HG02588 (cell line): ENCODE results near the gene LPCAT1.

Experiments
- ATAC-seq: cut with Tn5 transposase; IDR thresholded peaks from one replicate; pipeline ENCODE4 v1.9.1; 2021; ENCODE audit warnings: mild to moderate bottlenecking, moderate library complexity; ENCODE audit not compliant: unreplicated experiment

The LPCAT1 gene

DNA sequence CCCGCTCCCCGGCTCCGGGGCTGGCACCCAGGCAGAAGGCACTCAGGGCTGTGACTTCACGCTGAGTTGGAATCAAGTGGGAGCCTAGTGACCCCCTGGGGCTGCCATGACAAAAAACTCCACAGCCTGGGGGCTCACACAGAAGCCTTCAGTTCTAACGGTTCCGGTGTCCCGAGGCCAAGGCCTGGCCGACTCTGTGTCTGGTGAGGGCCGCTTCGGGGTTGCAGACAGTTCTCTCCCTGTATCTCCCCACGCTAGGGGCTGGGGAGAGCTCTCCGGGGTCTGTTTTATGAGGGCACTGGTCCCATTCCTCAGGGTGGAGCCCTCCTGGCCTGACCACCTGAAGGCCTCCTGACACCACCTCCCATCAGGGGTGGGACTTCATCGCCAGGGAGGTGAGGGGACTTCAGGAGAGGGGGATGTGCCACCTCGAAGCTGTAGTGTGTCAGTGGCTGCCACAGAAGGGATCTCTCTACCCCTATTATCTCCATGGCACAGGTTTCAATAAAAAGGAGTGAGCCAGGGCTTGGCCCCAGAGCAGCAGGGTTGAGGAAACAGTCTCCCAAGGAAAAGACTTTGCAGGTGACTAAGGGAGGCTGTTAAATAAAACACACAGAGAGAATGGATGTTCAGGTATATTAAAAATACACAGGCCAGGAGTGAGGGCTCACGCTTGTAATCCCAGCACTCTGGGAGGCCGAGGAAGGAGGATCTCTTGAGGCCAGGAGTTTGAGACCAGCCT, 77.0 kb downstream of the LPCAT1 start:
- ATAC-seq = no peak

DNA sequence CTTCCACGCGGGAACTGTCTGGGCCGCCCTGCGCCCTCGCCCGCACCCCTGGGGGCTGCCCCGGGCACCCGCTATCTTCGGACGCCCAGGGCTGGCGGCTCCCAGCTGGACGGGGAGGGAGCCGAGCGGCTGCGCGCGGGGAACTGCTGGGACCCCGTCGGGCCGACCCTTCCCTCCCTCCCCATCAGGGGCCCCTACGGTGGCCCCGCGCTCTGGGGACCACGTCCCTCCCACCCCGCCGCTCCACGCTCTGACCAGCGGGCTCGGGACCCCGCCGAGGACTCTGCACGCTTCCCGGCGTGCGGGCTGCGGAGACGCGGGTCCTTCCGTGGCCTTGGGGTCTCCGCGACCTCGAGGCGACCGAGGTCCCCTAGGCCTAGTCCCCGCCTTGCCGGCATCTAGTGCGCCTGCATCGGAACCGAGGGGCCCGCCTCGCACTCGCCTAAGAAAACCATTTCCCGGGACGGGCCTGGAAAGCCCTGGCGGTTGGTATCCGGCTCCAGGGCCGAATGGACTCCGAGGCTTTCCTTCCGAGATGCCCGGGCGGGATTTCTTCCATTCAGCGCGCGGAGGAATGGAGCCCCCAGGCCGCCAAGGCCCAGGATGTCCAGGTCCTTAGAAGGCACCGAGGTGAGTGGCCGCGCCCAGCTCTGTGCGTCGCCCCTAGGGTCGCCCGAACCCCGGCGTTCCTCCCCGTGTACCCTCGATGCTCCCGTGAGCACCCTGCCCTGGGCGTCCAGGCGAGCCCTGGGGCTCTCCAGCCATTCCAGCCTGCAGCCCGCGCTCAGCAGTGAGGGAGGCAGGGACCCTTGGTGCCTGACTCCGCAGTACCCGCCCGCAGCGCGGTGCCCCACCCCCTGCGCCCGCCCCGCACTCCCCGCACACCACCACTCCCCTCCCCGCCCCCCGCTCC, 77.8 kb downstream of the LPCAT1 start:
- no peak for ATAC-seq

DNA sequence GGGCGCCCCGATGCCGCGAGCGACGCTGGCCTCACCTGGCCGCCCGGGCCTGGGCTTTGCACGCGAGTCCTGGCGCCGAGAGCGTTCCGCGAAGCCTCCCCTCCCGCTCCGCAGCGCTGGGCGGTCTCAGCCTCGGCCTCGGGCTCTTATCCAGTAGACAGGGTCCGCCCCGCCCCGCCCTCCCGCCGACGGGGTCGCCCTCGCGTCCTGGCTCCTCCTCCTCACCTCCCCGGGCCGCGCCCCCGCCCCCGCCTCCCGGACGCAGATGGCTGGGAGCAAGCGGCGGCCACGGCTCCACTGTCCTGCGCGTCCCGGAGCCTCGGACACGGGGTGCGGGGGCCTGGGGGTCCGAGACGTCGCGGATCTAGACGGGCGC, 78.5 kb downstream of the LPCAT1 start, which contains the start of gene SLC6A3:
Gene SLC6A3, minus strand, starts transcription at position 128 of the 376 bp plus-strand sequence. CDS start 2,243 bp downstream, outside the sequence.
- ATAC-seq = no peak

DNA sequence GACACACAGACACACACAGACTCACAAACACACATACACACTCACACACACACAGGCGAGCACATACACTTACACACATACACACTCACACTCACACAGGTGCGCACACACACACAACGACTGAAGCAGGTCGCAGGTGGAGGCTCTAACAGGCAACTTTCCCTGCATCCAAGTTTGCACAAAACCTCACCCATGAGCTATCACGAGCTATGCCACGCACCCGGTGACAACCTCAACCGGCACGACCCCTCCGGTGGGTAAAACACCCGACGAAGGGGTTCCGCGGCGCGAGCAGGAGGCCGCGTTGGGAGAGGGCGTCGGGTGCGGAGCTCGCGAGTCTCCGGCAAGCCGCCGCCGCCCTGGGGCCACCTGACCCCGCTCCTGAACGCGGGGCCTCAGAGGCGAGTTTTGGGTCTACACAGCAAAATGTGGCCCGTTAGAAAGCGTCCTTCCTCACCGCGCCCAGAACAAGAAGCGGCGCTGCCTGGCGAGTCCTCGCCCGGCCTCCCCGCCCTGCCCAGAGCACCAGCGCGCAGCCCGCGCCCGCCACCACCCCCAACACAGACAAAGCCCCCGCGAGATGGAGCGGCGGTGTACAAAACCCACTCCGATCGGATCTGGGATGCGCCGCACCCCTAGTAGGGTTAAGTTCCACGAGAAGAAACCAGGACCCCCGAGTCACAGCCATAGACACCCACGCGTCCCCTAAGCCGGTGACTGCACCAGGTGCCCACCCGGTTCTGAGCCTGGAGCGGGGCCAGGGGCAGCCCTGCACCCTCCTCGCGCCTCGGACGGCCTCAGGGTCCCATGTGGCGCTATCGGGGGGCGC, 79.2 kb downstream of the LPCAT1 start:
- no peak for ATAC-seq

DNA sequence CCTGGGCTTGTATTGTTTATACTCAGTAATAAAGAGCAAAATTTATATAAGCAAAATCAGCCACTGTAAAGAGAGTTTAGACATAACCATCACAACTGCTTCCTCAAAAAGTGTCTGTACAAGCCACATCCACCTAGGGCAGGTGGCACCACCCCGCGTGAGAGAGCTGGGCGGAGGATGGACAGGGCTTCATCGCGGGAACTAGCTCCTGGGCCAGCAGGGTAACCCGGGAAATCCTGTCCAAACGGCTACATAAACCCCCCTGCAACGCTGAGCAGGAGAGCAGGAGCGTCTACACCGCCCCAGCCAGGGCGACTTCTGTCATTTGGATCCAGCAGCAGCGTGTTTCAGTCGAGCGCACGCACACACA, 79.8 kb downstream of the LPCAT1 start:
- no peak for ATAC-seq

DNA sequence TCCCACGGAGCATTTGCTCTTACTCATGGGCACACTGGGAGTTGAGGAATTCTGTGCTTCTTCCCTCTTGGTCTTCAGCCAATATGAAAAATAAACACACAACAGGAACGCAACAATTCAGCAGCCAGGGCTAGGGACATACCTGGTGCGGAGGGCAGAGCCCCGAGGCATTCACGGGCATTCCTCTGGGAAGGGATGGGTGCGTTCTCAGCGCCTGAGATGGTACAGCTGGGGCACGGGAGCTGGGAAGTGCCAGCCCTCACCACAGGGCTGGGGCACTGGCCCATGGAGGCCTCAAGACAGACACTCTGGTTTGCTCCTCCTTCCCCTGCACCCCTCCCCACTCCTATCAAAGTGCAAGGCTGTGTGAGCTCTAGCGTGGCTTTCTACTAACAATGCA, 80.6 kb downstream of the LPCAT1 start:
- no peak for ATAC-seq

DNA sequence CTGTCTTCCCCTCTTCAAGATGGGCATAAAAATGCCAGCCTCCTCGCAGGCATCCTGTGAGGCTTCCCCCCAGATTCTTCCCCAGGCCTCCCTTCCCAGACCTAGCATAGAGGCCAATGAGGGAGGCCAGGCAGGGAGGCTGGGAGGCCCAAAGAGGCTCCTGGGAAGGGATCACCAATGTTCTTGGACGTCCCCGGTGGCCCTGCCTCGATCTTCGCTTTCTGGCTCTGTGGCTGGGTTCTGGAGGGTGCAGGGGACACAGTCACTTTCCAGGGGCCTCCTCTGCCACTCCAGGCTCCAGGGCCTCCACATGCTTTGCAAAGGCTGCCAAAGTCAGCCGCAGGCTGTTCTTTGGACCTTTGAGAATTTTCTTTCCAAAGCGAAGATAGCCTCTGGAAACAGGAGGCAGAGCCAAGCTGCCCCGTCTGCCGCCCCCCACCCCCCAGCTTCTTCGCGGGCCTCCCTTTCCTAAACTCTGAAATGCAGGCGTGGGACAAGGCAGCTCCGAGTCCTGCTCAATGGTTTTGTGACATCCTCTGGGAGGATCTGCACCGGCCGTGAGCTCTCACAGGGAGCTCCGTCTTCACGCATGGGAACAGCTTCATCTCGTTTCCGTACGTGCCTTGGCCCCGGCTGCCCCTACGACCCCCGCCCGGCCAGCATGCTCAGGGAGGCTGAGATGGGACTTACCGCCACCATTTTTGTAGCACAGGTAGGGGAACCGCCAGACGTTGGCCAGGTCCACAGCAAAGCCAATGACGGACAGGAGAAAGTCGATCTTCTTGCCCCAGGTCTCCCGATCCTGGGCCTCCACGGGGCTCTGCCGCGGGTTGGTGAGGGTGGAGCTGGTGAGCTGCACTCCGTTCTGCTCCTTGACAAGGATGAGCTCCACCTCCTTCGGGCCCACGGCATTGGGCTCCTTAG, 81.3 kb downstream of the LPCAT1 start:
- ATAC-seq = no peak

DNA sequence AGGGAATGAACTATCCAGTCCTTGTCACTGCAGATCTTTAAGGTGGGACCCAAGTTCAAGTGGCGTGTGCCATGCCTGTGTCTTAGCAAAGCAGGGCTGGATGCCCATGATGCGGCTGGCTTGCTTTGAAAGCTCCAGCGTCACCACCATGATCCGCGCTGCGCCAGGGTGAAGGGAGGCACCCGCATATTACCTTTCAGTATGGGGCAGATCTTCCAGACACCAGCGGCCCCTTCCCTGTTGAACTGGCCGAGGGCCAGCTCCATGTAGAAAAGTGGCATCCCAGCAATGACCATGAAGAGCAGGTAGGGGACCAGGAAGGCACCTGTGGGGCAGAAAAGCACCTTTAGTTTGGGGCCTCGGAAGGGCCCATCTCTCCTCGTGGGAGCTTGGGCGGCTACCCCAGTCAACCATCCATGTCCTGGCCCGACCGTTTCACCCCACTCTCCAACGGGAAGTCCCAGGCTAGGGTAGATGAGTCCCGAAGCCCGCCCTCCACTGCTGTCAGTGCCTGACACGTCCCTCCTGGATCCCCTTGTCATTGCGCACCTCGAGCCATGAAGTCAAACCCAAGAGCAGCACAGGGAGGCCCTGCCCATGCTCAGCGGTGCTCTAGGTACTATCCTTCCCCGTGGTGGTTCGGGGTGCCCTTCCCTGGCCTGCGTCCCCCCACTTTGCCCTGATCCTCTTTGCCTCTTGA, 82.4 kb downstream of the LPCAT1 start:
- ATAC-seq = no peak

DNA sequence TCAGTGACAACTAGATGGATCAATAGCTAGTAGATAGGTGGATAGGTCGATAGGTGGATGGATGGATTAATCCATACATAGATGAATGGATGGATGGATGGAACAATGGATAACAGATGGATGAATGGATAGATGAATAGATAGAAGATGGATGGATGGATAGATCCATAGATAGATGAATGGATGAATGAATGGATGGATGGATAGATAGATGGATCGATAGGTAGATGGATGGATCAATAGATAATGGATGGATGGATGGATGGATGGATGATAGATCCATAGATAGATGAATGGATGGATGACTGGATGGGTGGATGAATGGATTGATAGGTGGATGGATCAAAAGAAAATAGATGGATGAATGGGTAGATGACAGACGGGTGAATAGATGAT, 83.7 kb downstream of the LPCAT1 start:
- no peak for ATAC-seq

DNA sequence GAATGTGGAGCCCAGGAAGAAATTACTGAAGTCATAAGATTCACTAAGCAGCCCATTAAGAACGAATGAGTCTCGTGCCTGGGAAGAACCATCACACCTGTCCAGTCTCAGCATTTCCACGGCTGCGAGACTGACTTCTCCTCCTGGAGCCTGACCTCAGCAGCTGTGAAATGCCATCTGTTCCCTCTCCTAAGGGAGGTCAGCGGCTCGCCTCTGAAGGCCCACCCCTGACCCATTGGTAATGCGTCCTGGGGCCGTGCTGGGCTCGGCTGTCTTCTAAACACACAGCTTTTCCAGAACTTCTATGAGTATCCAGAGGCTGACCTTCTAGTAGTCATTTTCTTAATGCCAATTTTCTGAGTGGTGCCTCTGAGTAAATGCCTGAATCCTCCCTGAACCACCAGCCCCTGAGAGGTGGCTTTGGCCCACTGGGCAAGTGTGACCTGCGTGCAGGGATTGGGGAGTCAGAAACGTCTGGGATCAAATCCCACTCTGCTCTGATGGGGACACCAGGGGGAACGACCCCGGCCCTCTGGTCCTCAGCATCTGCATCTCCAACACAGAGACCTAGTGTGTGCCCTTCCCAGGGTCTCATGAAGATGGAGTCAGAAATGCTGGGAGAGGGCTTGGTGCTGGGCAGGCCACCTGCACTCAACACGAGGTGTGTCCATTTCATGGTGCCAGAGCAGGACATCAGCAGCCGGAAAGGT, 84.2 kb downstream of the LPCAT1 start:
- ATAC-seq = no peak

DNA sequence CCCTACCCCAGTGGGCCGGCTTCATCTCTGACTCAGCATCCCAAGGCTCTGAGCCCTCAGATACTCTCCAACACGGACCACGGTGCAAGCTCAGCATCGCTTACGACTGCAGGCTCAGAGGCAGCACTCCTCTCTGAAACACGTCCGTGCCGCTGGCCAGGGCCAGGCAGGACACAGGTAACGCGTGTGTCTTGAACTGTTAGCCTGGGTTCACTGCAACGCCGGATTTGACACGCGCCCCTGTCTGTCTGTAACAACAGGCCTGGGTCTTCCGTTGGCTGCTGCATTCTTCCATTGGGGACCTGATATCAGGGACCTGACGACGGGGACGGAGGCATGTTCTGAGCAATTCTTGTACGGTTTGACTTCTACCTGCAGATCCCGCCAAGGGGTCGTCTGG, 84.9 kb downstream of the LPCAT1 start:
- ATAC-seq = no peak

DNA sequence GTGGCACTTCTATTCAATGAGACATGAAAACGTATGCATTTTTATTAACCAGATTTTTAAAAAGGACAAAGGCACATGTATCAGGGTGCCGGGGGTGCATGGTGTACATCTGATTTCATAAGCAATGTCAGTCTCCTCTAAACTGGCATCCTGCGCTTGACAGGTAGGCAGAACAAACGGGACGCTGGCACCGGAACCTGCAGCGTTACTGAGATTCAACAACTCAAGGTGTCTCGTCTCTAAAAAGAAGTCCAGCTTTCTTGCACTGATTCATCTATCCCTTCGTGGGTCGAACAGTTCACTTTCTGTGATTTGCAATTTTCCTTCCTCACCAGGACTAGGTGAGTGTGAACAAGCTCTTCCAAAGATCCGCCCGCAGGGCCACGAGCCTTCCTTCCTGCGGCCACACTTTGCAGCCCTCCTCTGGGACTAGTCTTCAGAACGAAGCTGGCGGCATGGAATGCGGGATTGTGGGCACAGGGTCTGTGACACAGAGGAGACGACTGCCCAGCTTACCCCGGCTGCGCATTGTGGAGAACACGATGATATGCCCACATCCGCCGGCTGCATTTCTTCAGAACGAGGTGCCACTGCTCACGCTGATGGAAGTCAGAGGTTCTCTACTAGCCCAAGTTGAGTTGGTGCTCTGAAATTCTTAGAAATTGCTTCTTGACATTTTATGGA, 85.7 kb downstream of the LPCAT1 start:
- ATAC-seq = no peak

DNA sequence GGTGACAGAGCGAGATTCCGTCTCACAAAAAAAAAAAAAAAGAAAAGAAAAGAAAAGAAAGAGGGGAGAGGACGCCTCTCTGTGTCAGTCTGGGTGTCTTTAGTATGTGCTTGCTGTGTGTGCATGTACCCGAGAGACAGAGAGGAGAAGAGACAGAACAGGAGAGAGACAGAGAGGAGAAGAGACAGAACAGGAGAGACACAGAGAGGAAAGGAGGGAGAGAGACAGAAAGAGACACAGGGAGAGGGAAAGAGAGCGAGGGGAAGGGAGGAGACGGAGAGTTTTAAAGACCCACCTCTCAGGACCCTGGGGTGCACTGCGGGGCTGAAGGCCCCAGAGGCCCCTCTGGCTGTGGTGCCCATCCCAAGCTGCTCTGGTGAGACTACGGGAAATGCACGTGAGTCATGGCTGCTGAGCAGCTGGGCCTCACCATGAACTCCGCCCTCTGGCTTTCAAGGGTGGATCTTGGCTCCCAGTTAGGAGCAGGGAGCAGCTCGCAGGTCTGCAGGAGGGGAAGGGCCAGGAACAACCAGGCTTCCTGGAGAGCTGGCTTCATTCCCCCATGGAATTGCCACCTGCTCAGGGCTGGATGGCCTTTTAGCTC, 86.4 kb downstream of the LPCAT1 start:
- ATAC-seq = no peak

DNA sequence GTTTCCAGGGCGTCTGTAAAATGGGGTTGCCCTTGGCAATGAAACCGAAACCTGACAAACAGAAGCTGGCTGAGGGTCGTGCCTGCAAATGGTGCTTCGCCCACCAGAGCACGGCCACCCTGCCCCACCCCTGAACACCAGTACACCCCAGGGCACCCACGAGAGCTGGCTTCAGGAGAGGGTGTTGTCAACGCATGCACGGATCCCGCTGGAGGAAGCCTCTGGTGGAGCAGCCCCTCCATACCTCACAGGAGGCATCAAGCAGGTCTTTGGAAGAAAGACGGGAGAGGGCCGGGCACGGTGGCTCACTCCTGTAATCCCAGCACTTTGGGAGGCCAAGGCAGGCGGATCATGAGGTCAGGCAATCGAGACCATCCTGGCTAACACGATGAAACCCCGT, 87.1 kb downstream of the LPCAT1 start:
- no peak for ATAC-seq

DNA sequence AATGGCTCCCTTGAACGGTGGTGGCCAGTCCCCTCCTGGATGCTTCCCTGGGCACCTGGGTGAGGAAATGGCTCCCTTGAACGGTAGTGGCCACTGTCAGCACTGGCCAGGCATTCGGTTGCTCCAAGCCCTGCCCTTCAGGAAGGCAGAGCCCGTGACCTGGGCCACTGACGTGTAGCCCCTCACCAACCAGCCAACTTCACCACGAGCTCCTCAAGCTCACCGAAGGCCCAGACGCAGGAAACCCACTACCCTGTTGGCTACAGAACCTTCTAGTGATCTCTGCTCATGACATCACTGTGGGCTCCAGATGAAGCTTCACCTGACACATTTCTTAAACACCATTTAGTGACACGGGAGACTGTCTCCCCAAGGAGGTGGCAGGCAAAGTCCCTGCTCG, 87.7 kb downstream of the LPCAT1 start:
- ATAC-seq = no peak

DNA sequence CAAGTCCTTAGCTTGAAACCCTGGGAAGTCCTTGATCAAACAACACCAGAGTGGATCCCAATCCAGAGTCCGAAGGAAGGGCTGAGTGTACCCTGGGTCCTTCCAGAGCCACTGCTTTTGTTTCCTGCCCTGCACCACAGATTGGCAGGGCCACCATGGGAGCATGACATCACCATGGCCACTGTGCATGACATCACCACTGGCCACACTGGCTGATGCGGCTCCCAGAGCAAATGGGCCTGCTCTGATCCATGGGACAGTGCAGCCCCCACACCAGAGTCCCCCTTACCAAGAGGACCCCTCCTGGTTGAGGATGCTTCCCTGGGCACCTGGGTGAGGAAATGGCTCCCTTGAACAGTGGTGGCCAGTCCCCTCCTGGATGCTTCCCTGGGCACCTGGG, 88.4 kb downstream of the LPCAT1 start:
- ATAC-seq = no peak

DNA sequence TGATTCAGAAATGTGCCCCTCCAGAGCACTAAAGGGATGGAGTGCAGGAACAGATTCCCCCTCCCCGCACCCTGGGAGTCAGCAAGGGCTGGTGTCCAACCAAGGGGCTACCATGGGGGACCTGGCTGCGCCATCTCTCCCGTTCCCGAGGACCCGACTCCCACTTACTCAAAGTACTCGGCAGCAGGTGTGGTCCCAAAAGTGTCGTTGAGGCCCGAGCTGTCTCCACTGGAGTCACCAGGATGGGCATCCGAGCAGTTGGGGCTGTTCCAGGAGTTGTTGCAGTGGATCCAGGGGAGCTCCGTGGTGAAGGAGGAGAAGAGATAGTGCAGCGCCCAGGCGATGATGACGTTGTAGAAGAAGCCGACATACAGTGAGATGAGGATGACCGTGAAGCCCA, 91.5 kb downstream of the LPCAT1 start:
- no peak for ATAC-seq

DNA sequence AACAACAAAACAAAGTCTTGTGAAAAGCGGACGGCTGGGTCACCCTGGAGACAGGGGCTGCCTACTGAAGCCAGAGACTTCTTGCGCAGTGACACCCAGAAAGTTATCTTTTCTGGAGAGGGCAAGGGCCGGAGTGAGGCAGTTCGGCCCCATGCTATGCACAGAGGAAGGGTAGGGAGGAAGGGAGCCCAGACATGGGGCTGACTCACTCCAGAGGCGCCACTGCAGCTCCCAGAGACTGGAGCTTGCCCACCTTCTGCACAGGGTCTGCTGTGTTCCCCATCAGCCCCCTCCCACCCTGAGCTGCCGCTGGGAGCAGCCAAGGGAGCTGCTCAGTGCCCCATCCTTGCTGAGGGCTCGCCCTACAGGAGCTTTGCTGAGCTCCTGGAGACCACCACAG, 91.9 kb downstream of the LPCAT1 start:
- ATAC-seq = no peak
